ENCODE results near the gene MSH2.
"Not testable (repeated sequence)": the region's sequence is repeated elsewhere in the genome, so short reads cannot be mapped to it uniquely, and the experiment has no call there.

MSH2 gene

DNA sequence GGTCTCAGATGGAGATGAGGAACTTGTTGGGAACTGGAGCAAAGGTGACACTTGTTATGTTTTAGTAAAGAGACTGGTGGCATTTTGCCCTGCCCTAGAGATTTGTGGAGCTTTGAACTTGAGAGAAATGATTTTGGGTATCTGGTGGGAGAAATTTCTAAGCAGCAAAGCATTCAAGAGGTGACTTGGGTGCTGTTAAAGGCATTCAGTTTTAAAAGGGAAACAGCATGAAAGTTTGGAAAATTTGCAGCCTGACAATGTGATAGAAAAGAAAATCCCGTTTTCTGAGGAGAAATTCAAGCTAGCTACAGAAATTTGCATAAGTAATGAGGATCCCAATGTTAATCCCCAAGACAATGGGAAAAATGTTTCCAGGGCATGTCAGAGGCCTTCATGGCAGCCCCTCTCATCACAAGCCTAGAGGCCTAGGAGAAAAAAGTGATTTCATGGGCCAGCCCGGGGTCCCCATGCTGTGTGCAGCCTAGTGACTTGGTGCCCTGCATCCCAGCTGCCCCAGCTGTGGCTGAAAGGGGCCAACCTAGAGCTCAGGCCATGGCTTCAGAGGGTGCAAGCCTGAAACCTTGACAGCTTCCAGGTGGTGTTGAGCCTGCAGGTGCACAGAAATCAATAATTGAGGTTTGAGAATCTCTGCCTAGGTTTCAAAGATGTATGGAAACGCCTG is 3.8 kb downstream of the MSH2 start:
- not testable (repeated sequence) for H3K4me3 ChIP-seq (ENCODE audit: low read depth, low read length)

- H3K4me3 ChIP-seq (ENCODE audit: low read depth, low read length): not testable (repeated sequence)
These were observed 5.0 kb downstream of the MSH2 start for GRCh38 chr2:47407976-47408375.

GRCh38 chr2:47414682-47415458 is 11.9 kb downstream of the MSH2 start:
- H3K4me3 ChIP-seq (ENCODE audit: low read depth, low read length): no peak overlapping the region

- H3K4me3 ChIP-seq (ENCODE audit: low read depth, low read length): no peak overlapping the region
These were observed 17.3 kb downstream of the MSH2 start for GRCh38 chr2:47420214-47420613.

- not testable (repeated sequence) for H3K4me3 ChIP-seq (ENCODE audit: low read depth, low read length)
These were observed 17.7 kb downstream of the MSH2 start for GRCh38 chr2:47420683-47421082.

DNA sequence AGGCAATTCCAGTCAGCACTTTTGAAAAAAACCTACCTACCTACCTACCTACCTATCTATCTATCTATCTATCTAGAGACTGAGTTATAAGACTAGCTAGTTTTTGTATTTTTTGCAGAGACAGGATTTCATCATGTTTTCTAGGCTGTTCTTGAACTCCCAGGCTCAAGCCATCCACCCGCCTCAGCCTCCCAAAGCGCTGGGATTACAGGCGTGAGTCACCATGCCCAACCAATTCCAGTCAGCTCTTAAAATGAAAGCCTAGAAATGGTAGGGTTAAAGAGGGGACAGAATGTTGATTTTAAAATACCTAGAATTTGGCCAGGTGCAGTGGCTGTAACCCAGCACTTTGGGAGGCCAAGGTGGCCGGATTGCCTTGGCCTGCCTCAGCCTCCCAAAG is 19.1 kb downstream of the MSH2 start:
- H3K4me3 ChIP-seq (ENCODE audit: low read depth, low read length): no peak overlapping the region

DNA sequence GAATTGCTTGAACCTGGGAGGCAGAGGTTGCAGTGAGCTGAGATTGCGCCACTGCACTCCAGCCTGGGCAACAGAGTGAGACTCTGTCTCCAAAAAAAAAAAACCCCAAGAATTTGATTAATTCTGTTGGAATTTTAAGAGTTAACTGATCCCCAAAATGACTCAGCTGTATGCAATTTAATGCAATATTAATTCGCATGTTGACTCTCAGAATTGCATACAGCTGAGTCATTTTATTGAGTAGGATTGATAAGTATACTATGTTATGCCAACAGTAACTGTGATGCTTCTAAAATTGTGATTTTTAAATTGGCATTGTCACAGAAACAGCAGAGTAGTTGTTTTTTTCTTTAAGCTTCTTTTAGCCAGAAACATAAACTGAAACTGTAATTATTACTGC is 19.6 kb downstream of the MSH2 start:
- no peak overlapping the region for H3K4me3 ChIP-seq (ENCODE audit: low read depth, low read length)

DNA sequence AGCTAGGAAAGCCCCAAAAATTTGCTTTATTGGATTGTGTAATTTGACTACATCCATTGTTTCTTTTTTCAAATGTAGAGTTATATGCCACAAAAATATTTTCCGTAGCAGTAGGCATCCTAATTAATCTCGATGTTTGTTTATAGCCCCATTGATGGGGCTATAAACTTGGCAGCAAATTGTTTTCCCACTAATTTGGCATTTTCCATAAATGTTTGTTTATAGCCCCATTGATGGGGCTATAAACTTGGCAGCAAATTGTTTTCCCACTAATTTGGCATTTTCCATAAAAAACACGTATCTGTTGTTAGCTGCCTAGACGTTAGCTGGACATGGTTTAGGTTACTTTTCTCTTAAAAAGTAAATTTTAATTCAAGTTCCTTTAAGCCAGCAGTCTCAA is 23.8 kb downstream of the MSH2 start:
- no peak overlapping the region for H3K4me3 ChIP-seq (ENCODE audit: low read depth, low read length)

DNA sequence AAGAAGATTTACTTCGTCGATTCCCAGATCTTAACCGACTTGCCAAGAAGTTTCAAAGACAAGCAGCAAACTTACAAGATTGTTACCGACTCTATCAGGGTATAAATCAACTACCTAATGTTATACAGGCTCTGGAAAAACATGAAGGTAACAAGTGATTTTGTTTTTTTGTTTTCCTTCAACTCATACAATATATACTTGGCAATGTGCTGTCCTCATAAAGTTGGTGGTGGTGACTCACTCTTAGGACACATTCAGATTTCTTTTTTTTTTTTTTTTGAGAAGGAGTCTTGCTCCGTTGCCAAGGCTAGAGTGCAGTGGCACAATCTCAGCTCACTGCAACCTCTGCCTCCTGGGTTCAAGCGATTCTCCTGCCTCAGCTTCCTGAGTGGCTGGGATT is 26.8 kb downstream of the MSH2 start:
- H3K4me3 ChIP-seq (ENCODE audit: low read depth, low read length): no peak overlapping the region

DNA sequence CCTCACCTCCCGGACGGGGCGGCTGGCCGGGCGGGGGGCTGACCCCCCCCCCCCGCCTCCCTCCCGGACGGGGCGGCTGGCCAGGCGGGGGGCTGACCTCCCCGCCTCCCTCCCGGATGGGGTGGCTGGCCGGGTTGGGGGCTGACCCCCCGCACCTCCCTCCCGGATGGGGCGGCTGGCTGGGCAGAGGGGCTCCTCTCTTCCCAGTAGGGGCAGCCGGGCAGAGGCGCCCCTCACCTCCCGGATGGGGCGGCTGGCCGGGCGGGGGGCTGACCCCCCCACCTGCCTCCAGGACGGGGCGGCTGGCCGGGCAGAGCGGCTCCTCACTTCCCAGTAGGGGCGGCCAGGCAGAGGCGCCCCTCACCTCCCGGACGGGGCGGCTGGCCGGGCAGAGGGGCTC is 30.1 kb downstream of the MSH2 start:
- H3K4me3 ChIP-seq (ENCODE audit: low read depth, low read length): not testable (repeated sequence)

DNA sequence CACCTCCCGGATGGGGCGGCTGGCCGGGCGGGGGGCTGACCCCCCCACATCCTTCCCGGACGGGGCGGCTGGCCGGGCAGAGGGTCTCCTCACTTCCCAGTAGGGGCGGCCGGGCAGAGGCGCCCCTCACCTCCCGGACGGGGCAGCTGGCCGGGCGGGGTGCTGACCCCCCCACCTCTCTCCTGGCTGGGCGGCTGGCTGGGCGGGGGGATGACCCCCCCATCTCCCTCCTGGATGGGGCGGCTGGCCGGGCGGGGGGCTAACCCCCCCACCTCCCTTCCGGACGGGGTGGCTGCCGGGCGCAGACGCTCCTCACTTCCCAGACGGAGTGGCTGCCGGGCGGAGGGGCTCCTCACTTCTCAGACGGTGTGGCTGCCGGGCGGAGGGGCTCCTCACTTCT is 30.5 kb downstream of the MSH2 start:
- not testable (repeated sequence) for H3K4me3 ChIP-seq (ENCODE audit: low read depth, low read length)

GRCh38 chr2:47437287-47437686 is 34.3 kb downstream of the MSH2 start:
- no peak overlapping the region for H3K4me3 ChIP-seq (ENCODE audit: low read depth, low read length)

GRCh38 chr2:47438106-47438505 is 35.1 kb downstream of the MSH2 start:
- no peak overlapping the region for H3K4me3 ChIP-seq (ENCODE audit: low read depth, low read length)

GRCh38 chr2:47438783-47439182 is 35.8 kb downstream of the MSH2 start:
- H3K4me3 ChIP-seq (ENCODE audit: low read depth, low read length): no peak overlapping the region

GRCh38 chr2:47451790-47452189 is 48.8 kb downstream of the MSH2 start:
- H3K4me3 ChIP-seq (ENCODE audit: low read depth, low read length): no peak overlapping the region

GRCh38 chr2:47452761-47453160 is 49.8 kb downstream of the MSH2 start:
- H3K4me3 ChIP-seq (ENCODE audit: low read depth, low read length): no peak overlapping the region

DNA sequence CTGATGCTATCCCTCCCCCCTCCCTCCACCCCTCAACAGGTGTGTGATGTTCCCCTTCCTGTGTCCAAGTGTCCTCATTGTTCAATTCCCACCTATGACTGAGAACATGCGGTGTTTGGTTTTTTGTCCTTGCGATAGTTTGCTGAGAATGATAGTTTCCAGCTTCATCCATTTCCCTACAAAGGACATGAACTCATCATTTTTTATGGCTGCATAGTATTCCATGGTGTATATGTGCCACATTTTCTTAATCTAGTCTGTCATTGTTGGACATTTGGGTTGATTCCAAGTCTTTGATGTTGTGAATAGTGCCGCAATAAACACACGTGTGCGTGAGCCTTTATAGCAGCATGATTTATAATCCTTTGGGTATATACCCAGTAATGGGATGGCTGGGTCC is 51.9 kb downstream of the MSH2 start:
- not testable (repeated sequence) for H3K4me3 ChIP-seq (ENCODE audit: low read depth, low read length)

GRCh38 chr2:47455411-47455810 is 52.5 kb downstream of the MSH2 start:
- no peak overlapping the region for H3K4me3 ChIP-seq (ENCODE audit: low read depth, low read length)

DNA sequence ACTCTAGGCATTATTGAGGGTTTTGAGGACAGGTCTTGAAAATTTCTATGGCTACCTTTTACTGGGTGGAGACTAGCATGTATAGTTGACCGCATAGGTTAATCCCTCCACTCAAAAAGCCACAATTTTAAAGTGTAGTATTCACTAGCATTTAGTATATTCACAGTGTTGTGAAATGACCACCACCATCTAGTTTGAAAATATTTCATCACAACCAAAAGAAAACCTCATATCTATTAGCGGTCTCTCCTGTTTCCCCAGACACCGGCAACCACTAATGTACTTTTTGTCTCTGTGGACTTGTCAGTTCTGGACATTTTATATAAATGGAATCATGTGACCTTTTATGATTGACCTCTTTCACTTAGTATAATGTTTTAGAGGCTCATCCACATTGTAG is 53.9 kb downstream of the MSH2 start:
- H3K4me3 ChIP-seq (ENCODE audit: low read depth, low read length): no peak overlapping the region

DNA sequence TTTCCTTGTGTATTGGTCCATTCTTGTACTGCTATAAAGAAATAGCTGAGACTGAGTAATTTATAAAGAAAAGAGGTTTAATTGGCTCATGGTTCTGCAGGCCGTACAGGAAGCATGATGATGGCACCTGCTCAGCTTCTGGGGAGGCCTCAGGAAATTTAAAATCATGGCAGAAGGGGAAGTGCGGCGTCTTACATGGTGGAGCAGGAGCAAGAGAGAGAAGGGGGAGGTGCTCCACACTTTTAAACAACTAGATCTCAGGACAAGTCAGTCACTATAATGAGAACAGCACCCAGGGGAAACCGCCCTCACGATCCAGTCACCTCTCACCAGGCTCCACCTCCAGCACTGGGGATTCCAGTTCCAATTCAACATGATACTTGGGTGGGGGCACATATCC is 54.3 kb downstream of the MSH2 start:
- H3K4me3 ChIP-seq (ENCODE audit: low read depth, low read length): no peak overlapping the region

DNA sequence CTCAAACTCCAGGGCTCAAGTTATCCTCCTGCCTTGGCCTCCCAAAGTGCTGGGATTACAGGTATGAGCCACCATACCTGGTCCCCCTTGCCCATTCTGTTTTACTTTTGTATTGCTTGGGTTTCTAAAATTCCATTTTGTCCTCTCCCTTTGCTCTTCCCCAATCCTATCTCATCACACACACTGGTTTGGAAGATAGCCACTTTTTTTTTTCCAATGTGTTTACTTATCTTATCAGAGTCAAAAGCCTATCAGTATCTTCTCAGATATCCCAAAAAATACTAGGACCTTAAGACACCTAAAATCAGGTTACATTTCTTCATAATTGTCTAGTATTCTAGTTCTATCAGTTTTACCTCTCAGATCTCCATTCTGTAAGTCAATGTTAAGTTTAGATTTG is 56.1 kb downstream of the MSH2 start:
- H3K4me3 ChIP-seq (ENCODE audit: low read depth, low read length): no peak overlapping the region

DNA sequence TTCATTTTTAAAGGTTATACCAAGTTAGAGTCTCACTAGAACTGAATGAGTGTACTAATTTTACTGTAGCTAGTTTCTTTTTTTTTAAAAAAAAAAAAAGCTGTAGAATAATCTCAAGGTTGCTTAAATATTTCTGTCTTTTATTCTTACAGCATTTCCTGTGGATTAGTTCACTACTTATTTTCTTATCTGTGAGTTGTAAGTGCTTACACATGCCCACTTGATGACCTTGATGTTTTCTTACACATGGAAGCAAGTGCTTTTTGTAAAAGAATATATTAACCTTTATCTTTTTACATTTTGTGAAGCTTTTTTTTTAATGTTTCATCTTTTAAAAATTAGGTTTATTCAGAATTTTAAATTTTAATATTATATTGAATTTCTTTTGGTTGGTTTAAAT is 57.8 kb downstream of the MSH2 start:
- no peak overlapping the region for H3K4me3 ChIP-seq (ENCODE audit: low read depth, low read length)
